ENCODE data around the gene RBBP8NL.

Gene RBBP8NL

GRCh38 chr20:62407221-62407992, 19.9 kb downstream of the RBBP8NL start, which contains the start of gene CABLES2:
CABLES2 (minus strand) TSS chr20:62407285; CDS start chr20:62407276, 9 bp downstream.
- DNase-seq (ENCODE audit: low spot score) = peak; percentile 99

- no peak for DNase-seq (ENCODE audit: low spot score)
Measured at GRCh38 chr20:62406635-62407176, 20.6 kb downstream of the RBBP8NL start.

- DNase-seq (ENCODE audit: low spot score) = no peak
Measured at GRCh38 chr20:62405981-62406513, 21.3 kb downstream of the RBBP8NL start.

- DNase-seq (ENCODE audit: low spot score) = peak; percentile 65
Measured at GRCh38 chr20:62405108-62405980, 22.0 kb downstream of the RBBP8NL start.

- no peak for DNase-seq (ENCODE audit: low spot score)
Measured at GRCh38 chr20:62404761-62405107, 22.6 kb downstream of the RBBP8NL start.

- no peak for DNase-seq (ENCODE audit: low spot score)
Measured at GRCh38 chr20:62404112-62404665, 23.1 kb downstream of the RBBP8NL start.

- DNase-seq (ENCODE audit: low spot score) = no peak
Measured at GRCh38 chr20:62403331-62403730, 24.0 kb downstream of the RBBP8NL start.

GRCh38 chr20:62402456-62403150, 24.7 kb downstream of the RBBP8NL start:
- DNase-seq (ENCODE audit: low spot score) = no peak

GRCh38 chr20:62401331-62401779, 26.0 kb downstream of the RBBP8NL start:
- DNase-seq (ENCODE audit: low spot score) = no peak

GRCh38 chr20:62400541-62400940, 26.8 kb downstream of the RBBP8NL start:
- DNase-seq (ENCODE audit: low spot score) = no peak

GRCh38 chr20:62400021-62400420, 27.3 kb downstream of the RBBP8NL start:
- DNase-seq (ENCODE audit: low spot score) = no peak

- no peak for DNase-seq (ENCODE audit: low spot score)
Measured at GRCh38 chr20:62398120-62398821, 29.1 kb downstream of the RBBP8NL start.

- DNase-seq (ENCODE audit: low spot score) = no peak
Measured at GRCh38 chr20:62396367-62397239, 30.7 kb downstream of the RBBP8NL start.

- no peak for DNase-seq (ENCODE audit: low spot score)
Measured at GRCh38 chr20:62395311-62396242, 31.8 kb downstream of the RBBP8NL start.

- DNase-seq (ENCODE audit: low spot score) = no peak
Measured at GRCh38 chr20:62394248-62395245, 32.8 kb downstream of the RBBP8NL start.

- no peak for DNase-seq (ENCODE audit: low spot score)
Measured at GRCh38 chr20:62393830-62394229, 33.5 kb downstream of the RBBP8NL start.

GRCh38 chr20:62393335-62393665, 34.0 kb downstream of the RBBP8NL start:
- no peak for DNase-seq (ENCODE audit: low spot score)

All from AG20443 (cell line).